H1 (cell line): Measurements from ENCODE around the gene ZNF750. TPM values are rescaled to one million over a fixed set of nuclear protein-coding genes. Genes with fewer than 3 reads are reported as not detected.

ENCODE experiments used
- CTCF ChIA-PET: fragments of 300-600 bp; sonication (Branson Sonifier 250); formaldehyde crosslinking; loops from one replicate; lab custom pipeline; 2021; ENCODE audit not compliant: partially characterized antibody; lab: Charles Lee
- POLR2A ChIA-PET: fragments of 300-600 bp; sonication (Branson Sonifier 250); formaldehyde crosslinking; loops from one replicate; lab custom pipeline; 2021; ENCODE audit warnings: inconsistent platforms; ENCODE audit not compliant: partially characterized antibody; lab: Charles Lee
- DNase-seq, 2 experiments: peaks; one replicate each; pipeline versions ENCODE4 v3.0.0 to v3.0.0-alpha.2; 2010 to 2022; ENCODE audit warnings: low spot score in 2 of 2, low read depth in 1 of 2, mixed read lengths in 1 of 2
- FAIRE-seq: peaks from 2 replicates; lab custom pipeline; 2011; peaks lifted over from hg19 to GRCh38; lab: Jason Lieb, UNC
- H2AFZ ChIP-seq: 2 replicates; pipeline ENCODE4 v1.8.1; 2012; ENCODE audit warnings: low read length, inconsistent platforms
- H2AK5ac ChIP-seq: 2 replicates; pipeline ENCODE4 v1.6.1; 2013; ENCODE audit warnings: low read depth, low read length
- H2BK120ac ChIP-seq: replicated peaks from 2 replicates; pipeline ENCODE3; 2013; ENCODE audit warnings: low read depth, low read length, inconsistent platforms
- H2BK12ac ChIP-seq: 2 replicates; pipeline ENCODE4 v1.6.1; 2013; ENCODE audit warnings: low read depth, low read length
- H2BK15ac ChIP-seq: 2 replicates; pipeline ENCODE4 v1.6.1; 2013; ENCODE audit warnings: low read length
- H2BK20ac ChIP-seq: 2 replicates; pipeline ENCODE4 v1.6.1; 2013; ENCODE audit warnings: low read length
- H2BK5ac ChIP-seq: 2 replicates; pipeline ENCODE4 v1.6.1; 2013; ENCODE audit warnings: low read depth, low read length
- H3K14ac ChIP-seq: 2 replicates; pipeline ENCODE4 v1.6.1; 2013; ENCODE audit warnings: inconsistent platforms; ENCODE audit not compliant: insufficient read length
- H3K18ac ChIP-seq: 2 replicates; pipeline ENCODE4 v1.6.1; 2013; ENCODE audit warnings: low read length; ENCODE audit errors: extremely low read depth
- H3K23ac ChIP-seq: 2 replicates; pipeline ENCODE4 v1.6.1; 2013; ENCODE audit warnings: inconsistent platforms; ENCODE audit not compliant: insufficient read length
- H3K23me2 ChIP-seq: 2 replicates; pipeline ENCODE4 v1.6.1; 2013; ENCODE audit warnings: low read depth, low read length
- H3K27ac ChIP-seq: 2 replicates; pipeline ENCODE4 v1.6.1; 2011; ENCODE audit warnings: low read depth, low read length, inconsistent platforms
- H3K27me3 ChIP-seq, 4 experiments: replicated peaks in 1 of 4; 1 replicate in 1 of 4; 2 replicates in 3 of 4; pipeline versions ENCODE4 v1.6.1 to v1.8.1; 2011 to 2013; ENCODE audit warnings: low read length in 3 of 4, mild to moderate bottlenecking in 3 of 4, inconsistent platforms in 2 of 4, mixed read lengths in 2 of 4, moderate library complexity in 1 of 4; ENCODE audit not compliant: control insufficient read depth in 3 of 4, insufficient read depth in 3 of 4; ENCODE audit errors: extremely low read depth in 1 of 4
- H3K36me3 ChIP-seq, 4 experiments: 2 replicates each; pipeline versions ENCODE4 v1.6.1 to v1.8.1; 2011 to 2013; ENCODE audit warnings: mild to moderate bottlenecking in 4 of 4, low read length in 3 of 4, moderate library complexity in 2 of 4, control low read depth in 1 of 4, inconsistent platforms in 1 of 4; ENCODE audit not compliant: insufficient read depth in 4 of 4, control insufficient read depth in 2 of 4
- H3K4ac ChIP-seq: replicated peaks from 2 replicates; pipeline ENCODE3; 2013; ENCODE audit warnings: low read length, low read depth, mixed read lengths, inconsistent platforms; ENCODE audit not compliant: insufficient read length
- H3K4me1 ChIP-seq, 4 experiments: replicated peaks in 1 of 4; 1 replicate in 1 of 4; 2 replicates in 3 of 4; pipeline versions ENCODE4 v1.6.1 to v1.8.1; 2011 to 2013; ENCODE audit warnings: low read length in 3 of 4, inconsistent platforms in 2 of 4, mixed read lengths in 1 of 4; ENCODE audit not compliant: insufficient read depth in 4 of 4, control insufficient read depth in 3 of 4
- H3K4me2 ChIP-seq, 2 experiments: 2 replicates each; pipeline versions ENCODE4 v1.6.1 to v1.8.1; 2011 to 2013; ENCODE audit warnings: low read depth in 2 of 2, low read length in 2 of 2, control low read depth in 1 of 2, inconsistent platforms in 1 of 2, mild to moderate bottlenecking in 1 of 2; ENCODE audit not compliant: insufficient read depth in 1 of 2
- H3K4me3 ChIP-seq, 4 experiments: fragments of 200-600, 300-600 bp in 1 of 4; sonication (generic), shearing (Covaris generic), sonication (Bioruptor Twin) in 1 of 4; 2 replicates each; pipeline versions ENCODE4 v1.5.1 to v1.8.1; 2011 to 2016; ENCODE audit warnings: low read length in 4 of 4, low read depth in 3 of 4, control low read depth in 2 of 4, inconsistent platforms in 2 of 4, mild to moderate bottlenecking in 2 of 4, mixed read lengths in 1 of 4, moderate library complexity in 1 of 4; ENCODE audit not compliant: insufficient read depth in 2 of 4; ENCODE audit errors: extremely low read depth in 1 of 4
- H3K56ac ChIP-seq: replicated peaks from 2 replicates; pipeline ENCODE3; 2013; ENCODE audit warnings: low read depth, mild to moderate bottlenecking, mixed read lengths, low read length, inconsistent platforms; ENCODE audit not compliant: insufficient read length
- H3K79me1 ChIP-seq: 2 replicates; pipeline ENCODE4 v1.6.1; 2013; ENCODE audit warnings: low read depth, low read length, control low read depth
- H3K79me2 ChIP-seq, 2 experiments: 2 replicates each; pipeline versions ENCODE4 v1.6.1 to v1.8.1; 2012 to 2013; ENCODE audit warnings: low read length in 2 of 2, mild to moderate bottlenecking in 2 of 2, inconsistent platforms in 1 of 2; ENCODE audit not compliant: insufficient read depth in 2 of 2, control insufficient read depth in 1 of 2
- H3K9ac ChIP-seq, 4 experiments: replicated peaks in 1 of 4; 1 replicate in 1 of 4; 2 replicates in 3 of 4; pipeline versions ENCODE4 v1.6.1 to v1.8.1; 2011 to 2013; ENCODE audit warnings: low read depth in 3 of 4, low read length in 3 of 4, control low read depth in 2 of 4, mild to moderate bottlenecking in 2 of 4, moderate library complexity in 2 of 4, inconsistent platforms in 1 of 4; ENCODE audit errors: extremely low read depth in 1 of 4
- H3K9me3 ChIP-seq, 2 experiments: 2 replicates each; pipeline versions ENCODE4 v1.6.1 to v1.8.1; 2012 to 2013; ENCODE audit warnings: mild to moderate bottlenecking in 2 of 2, moderate library complexity in 2 of 2, control low read depth in 1 of 2, inconsistent platforms in 1 of 2, low read depth in 1 of 2, low read length in 1 of 2, mixed read lengths in 1 of 2; ENCODE audit not compliant: insufficient read depth in 2 of 2
- H4K20me1 ChIP-seq, 2 experiments: replicated peaks in 1 of 2; 2 replicates each; pipeline versions ENCODE3 to v1.8.1; 2011 to 2013; ENCODE audit warnings: inconsistent platforms in 2 of 2, low read length in 2 of 2, mild to moderate bottlenecking in 1 of 2; ENCODE audit not compliant: insufficient read depth in 2 of 2, control insufficient read depth in 1 of 2
- H4K5ac ChIP-seq: 2 replicates; pipeline ENCODE4 v1.6.1; 2013; ENCODE audit warnings: low read length, low read depth, mixed read lengths, inconsistent platforms; ENCODE audit not compliant: insufficient read length
- H4K8ac ChIP-seq: 2 replicates; pipeline ENCODE4 v1.8.0; 2013; ENCODE audit warnings: mild to moderate bottlenecking, moderate library complexity, low read length, inconsistent platforms; ENCODE audit not compliant: insufficient read depth; ENCODE audit errors: extremely low read depth
- H4K91ac ChIP-seq: replicated peaks from 2 replicates; pipeline ENCODE3; 2013; ENCODE audit warnings: low read length, mixed read lengths, inconsistent platforms; ENCODE audit not compliant: insufficient read length
- CTBP2 ChIP-seq: IDR thresholded peaks from 2 replicates; pipeline ENCODE4 v1.7.0; 2011; ENCODE audit warnings: borderline replicate concordance, mild to moderate bottlenecking, moderate library complexity, mixed read lengths, low read length; ENCODE audit not compliant: insufficient read depth, insufficient read length
- KDM5A ChIP-seq: fragments of 200-600 bp; IDR thresholded peaks from 2 replicates; pipeline ENCODE4 v1.7.1; 2012; ENCODE audit warnings: mild to moderate bottlenecking, low read length, inconsistent platforms, mixed read lengths
- RAD21 ChIP-seq, 2 experiments: IDR thresholded peaks in 1 of 2; conservative IDR thresholded peaks in 1 of 2; 2 replicates each; pipeline ENCODE4 v1.6.1; 2011; ENCODE audit warnings: low read depth in 2 of 2, low read length in 2 of 2, improper control_type of control experiment in 1 of 2, inconsistent platforms in 1 of 2, mild to moderate bottlenecking in 1 of 2, moderate library complexity in 1 of 2
- TAF1 ChIP-seq: IDR thresholded peaks from 2 replicates; pipeline ENCODE4 v1.6.1; 2011; ENCODE audit warnings: mild to moderate bottlenecking, low read depth, low read length
- TBP ChIP-seq: IDR thresholded peaks from 2 replicates; pipeline ENCODE4 v1.6.1; 2011; ENCODE audit warnings: low read depth, low read length, improper control_type of control experiment
- YY1 ChIP-seq: IDR thresholded peaks from 2 replicates; pipeline ENCODE4 v1.6.1; 2011; ENCODE audit warnings: low read depth, mild to moderate bottlenecking, low read length
- WGBS, 2 experiments: shearing (Covaris generic) in 1 of 2; methylation state at CpG; one replicate each; pipeline versions ENCODE4 v1.1.6 to v1.1.7; 2013 to 2015; ENCODE audit warnings: low lambda C conversion rate in 2 of 2, mixed read lengths in 2 of 2, inconsistent platforms in 1 of 2, low coverage in 1 of 2, missing lambda C conversion rate in 1 of 2; ENCODE audit not compliant: insufficient replicate concordance in 2 of 2, insufficient coverage in 1 of 2, insufficient read length in 1 of 2; ENCODE audit errors: extremely low coverage in 1 of 2, missing lambda C conversion rate in 1 of 2; 5-methylcytosine and 5-hydroxymethylcytosine counted together
- polyA plus RNA-seq, 7 experiments: library from polyadenylated mRNA; depleted of rRNA in 3 of 7; stranded (reverse) in 5 of 7; unstranded in 2 of 7; fragments of >200 nt in 5 of 7; fragments of 200-250 nt in 2 of 7; gene quantifications; 1 replicate in 5 of 7; 2 replicates in 1 of 7; 4 replicates in 1 of 7; pipeline versions ENCODE4 v1.2.1 to v1.2.3, GENCODE V29; 2011 to 2013; ENCODE audit warnings: missing spikeins in 2 of 7, mixed read lengths in 2 of 7
- total RNA-seq: library from RNA; stranded (reverse); fragmentation: NEBNext Ultra II Directional; extraction: Animal tissue kit (Norgen Biotek cat#: 25700); gene quantifications from 2 replicates; pipeline ENCODE4 v1.2.1, GENCODE V29; 2021

Gene ZNF750
- total and polyA plus RNA-seq, 2 of the 8 experiments (the other 6 are each of a cell fraction or from before 2014, with no cell fraction given), result not detected

GRCh38 chr17:82844796-82845162 lies 5.0 kb upstream of the ZNF750 start:
- no peak overlapping the region for H3K14ac ChIP-seq
- no peaks in the 10 kb centered on the region for H3K27me3 ChIP-seq
- H3K36me3 ChIP-seq, result peaks cover 0 to 6% (median 0%) of the 10 kb centered on the region in 4 experiments; a peak in 2 of 8 replicates
- 0 out of 2 replicates have a peak overlapping the region, but pooled peaks have one; percentile 52 for H2BK5ac ChIP-seq
- H3K56ac ChIP-seq, result no peak overlapping the region
- no peak overlapping the region for H3K18ac ChIP-seq
- FAIRE-seq (no peak), DNase-seq (no peak)
- H4K91ac ChIP-seq, result no peak overlapping the region
- peaks cover 0 to 7% of the 10 kb centered on the region in 2 experiments; a peak in 1 of 4 replicates for H3K9me3 ChIP-seq
- H2AK5ac ChIP-seq, result no peak overlapping the region
- no peak overlapping the region for H2BK120ac ChIP-seq
- H3K4me2 ChIP-seq, result no peak overlapping the region
- TF ChIP-seq YY1, result no peak
- TF ChIP-seq TBP, result no peak
- TF ChIP-seq TAF1, result no peak
- no peak for TF ChIP-seq CTBP2
- TF ChIP-seq RAD21 (IDR thresholded peaks at IDR 0.05 in 1 of 2, conservative IDR thresholded peaks at IDR 0.05 in 1 of 2; ENCODE audit: low read depth in 2 of 2, low read length in 2 of 2), result no peak
- no peak for TF ChIP-seq KDM5A
- ChIA-PET POLR2A (interaction anchor here (1.8 kb wide), 1 partner anchor 26 kb away, joined by 5 read pairs; no protein-coding TSS in a partner anchor), CTCF (interaction anchor here (0.8 to 2.7 kb wide), 6 partner anchors 9 to 70 kb away, joined by 3 to 10 read pairs (median 5); no protein-coding TSS in a partner anchor)
- peaks cover 4 to 10% (median 7%) of the 10 kb centered on the region in 4 experiments; a peak in 5 of 7 replicates for H3K4me1 ChIP-seq
- no peak overlapping the region for H2AFZ ChIP-seq
- no peak overlapping the region for H3K27ac ChIP-seq
- no peak overlapping the region for H3K4ac ChIP-seq
- peaks cover 0 to 2% of the 10 kb centered on the region in 2 experiments for H4K20me1 ChIP-seq
- H3K79me1 ChIP-seq, result peaks cover 8% of the 10 kb centered on the region; the same call in 1 of the 2 replicates
- no peak overlapping the region for H3K23ac ChIP-seq
- no peaks in the 10 kb centered on the region for H3K23me2 ChIP-seq
- no peak overlapping the region for H2BK12ac ChIP-seq
- no peak overlapping the region for H3K4me3 ChIP-seq
- no peak overlapping the region for H2BK20ac ChIP-seq
- WGBS, 2 experiments, result 95% methylated on average over 10 of the region's 11 CpGs; no CpG with 5 or more reads in 1 of the 2 experiments
- H2BK15ac ChIP-seq, result no peak overlapping the region
- H3K79me2 ChIP-seq, result no peaks in the 10 kb centered on the region
- no peak overlapping the region for H4K5ac ChIP-seq
- no peak overlapping the region for H3K9ac ChIP-seq
- no peak overlapping the region for H4K8ac ChIP-seq
